AG04450 (cell line): ENCODE results near the gene ITGA11. TPM values are rescaled to one million over a fixed set of nuclear protein-coding genes. Genes with fewer than 3 reads are reported as not detected.

Experiments
- CTCF ChIA-PET: fragments of 300-600, 350-600 bp; formaldehyde crosslinking; extraction: SDS; loops from one replicate; lab custom pipeline; 2022; ENCODE audit warnings: antibody characterized with exemption, inconsistent platforms; lab: Charles Lee
- POLR2A ChIA-PET: fragments of 350-600 bp; formaldehyde crosslinking; extraction: SDS; loops from one replicate; lab custom pipeline; 2021; ENCODE audit warnings: antibody characterized with exemption, inconsistent platforms; lab: Yijun Ruan, JAX
- DNase-seq: peaks from one replicate; pipeline ENCODE4 v3.0.0-alpha.2; 2011; ENCODE audit warnings: low read depth, low spot score
- H3K27ac ChIP-seq: one replicate; pipeline ENCODE4 v1.5.1; 2012; ENCODE audit warnings: low read depth, low read length, control low read depth
- H3K27me3 ChIP-seq: one replicate; pipeline ENCODE4 v1.6.0; 2012; ENCODE audit warnings: low read length; ENCODE audit not compliant: control insufficient read depth, insufficient read depth
- H3K4me3 ChIP-seq: 2 replicates; pipeline ENCODE4 v1.5.1; 2011; ENCODE audit warnings: mild to moderate bottlenecking, low read depth, low read length, control low read depth
- H3K9me3 ChIP-seq: 2 replicates; pipeline ENCODE4 v1.5.1; 2012; ENCODE audit warnings: low read length; ENCODE audit not compliant: control insufficient read depth, insufficient read depth
- polyA plus RNA-seq: library from polyadenylated mRNA; depleted of rRNA; stranded (reverse); fragments of >200 nt; gene quantifications from 2 replicates; pipeline ENCODE4 v1.2.3, GENCODE V29; 2011
- TF ChIP-seq, protein P1 (sequence below): IDR thresholded peaks from 2 replicates; pipeline ENCODE4 v1.5.1; 2011; ENCODE audit warnings: low read depth, low read length, control low read depth, inconsistent platforms

Gene ITGA11
- polyA plus RNA-seq, 1 experiment = 24.0 TPM

DNA sequence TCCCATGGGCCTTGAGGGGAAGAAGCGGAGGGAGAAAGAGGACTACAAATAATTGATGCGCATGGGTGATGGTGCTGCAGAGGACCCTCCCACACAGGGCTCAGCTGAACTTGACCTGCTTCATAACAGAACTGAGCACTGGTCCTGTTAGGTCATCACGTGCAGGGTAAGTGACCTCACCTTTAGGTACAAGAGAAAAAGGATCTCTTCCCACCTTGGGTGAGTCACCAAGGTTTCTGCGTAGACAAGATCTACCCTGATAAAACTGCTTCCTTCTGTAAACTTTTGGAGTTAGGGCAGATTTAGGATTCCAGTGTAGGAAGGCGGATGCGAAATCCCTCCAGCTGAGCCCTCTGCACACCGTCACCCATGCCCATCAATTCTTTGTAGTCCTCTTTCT lies 87.4 kb downstream of the ITGA11 start:
- POLR2A ChIA-PET = interaction anchor here (1.3 kb wide), 1 partner anchor 8 kb away, joined by 3 read pairs; no protein-coding TSS in a partner anchor
- TF ChIP-seq, protein P1, sequence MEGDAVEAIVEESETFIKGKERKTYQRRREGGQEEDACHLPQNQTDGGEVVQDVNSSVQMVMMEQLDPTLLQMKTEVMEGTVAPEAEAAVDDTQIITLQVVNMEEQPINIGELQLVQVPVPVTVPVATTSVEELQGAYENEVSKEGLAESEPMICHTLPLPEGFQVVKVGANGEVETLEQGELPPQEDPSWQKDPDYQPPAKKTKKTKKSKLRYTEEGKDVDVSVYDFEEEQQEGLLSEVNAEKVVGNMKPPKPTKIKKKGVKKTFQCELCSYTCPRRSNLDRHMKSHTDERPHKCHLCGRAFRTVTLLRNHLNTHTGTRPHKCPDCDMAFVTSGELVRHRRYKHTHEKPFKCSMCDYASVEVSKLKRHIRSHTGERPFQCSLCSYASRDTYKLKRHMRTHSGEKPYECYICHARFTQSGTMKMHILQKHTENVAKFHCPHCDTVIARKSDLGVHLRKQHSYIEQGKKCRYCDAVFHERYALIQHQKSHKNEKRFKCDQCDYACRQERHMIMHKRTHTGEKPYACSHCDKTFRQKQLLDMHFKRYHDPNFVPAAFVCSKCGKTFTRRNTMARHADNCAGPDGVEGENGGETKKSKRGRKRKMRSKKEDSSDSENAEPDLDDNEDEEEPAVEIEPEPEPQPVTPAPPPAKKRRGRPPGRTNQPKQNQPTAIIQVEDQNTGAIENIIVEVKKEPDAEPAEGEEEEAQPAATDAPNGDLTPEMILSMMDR = no peak
- CTCF ChIA-PET = no interaction called here

DNA sequence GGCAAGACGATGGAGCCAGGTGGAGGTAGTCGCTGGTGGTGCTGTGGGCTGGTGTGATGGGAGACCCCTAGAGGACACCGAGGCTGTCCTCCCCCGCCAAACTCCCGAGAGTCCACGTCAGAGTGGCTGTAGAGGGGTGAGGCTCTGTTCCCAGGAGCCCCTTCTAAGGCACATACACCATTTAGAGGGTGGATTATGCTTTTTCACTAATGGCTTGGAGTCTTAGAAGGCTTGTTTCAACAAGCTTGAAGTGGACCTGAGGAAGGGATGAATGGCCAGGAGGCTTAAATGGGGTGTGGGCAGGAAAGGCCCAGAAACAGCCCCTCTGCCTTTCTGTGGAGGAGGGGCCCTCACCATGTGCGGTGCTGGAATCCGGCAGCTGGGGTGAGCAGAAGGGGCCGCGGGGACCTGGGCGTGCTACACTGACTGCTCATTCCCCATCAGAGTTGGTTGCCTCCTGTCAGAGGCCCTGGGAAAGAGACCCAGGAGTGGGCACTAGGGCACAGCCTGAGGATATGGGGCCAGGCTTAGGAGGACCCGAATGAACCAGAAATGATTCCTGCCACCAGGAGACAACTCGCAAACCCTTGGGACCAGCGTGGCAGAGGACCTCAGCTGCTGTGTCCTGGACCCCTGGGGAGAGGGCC lies 88.3 kb downstream of the ITGA11 start:
- no peak overlapping the region for H3K27ac ChIP-seq
- no peaks in the 10 kb centered on the region for H3K9me3 ChIP-seq
- no peak for DNase-seq
- TF ChIP-seq, protein P1 = no peak
- no peak overlapping the region for H3K4me3 ChIP-seq
- ChIA-PET CTCF (no interaction called here), POLR2A (interaction anchor here (1.3 kb wide), 1 partner anchor 9 kb away, joined by 3 read pairs; no protein-coding TSS in a partner anchor)
- no peaks in the 10 kb centered on the region for H3K27me3 ChIP-seq

More for the DNA sequence above, 87.4 kb downstream of the ITGA11 start:
- no peak overlapping the region for H3K27ac ChIP-seq
- no peaks in the 10 kb centered on the region for H3K27me3 ChIP-seq
- H3K4me3 ChIP-seq = no peak overlapping the region
- DNase-seq = no peak
- H3K9me3 ChIP-seq = no peaks in the 10 kb centered on the region

DNA sequence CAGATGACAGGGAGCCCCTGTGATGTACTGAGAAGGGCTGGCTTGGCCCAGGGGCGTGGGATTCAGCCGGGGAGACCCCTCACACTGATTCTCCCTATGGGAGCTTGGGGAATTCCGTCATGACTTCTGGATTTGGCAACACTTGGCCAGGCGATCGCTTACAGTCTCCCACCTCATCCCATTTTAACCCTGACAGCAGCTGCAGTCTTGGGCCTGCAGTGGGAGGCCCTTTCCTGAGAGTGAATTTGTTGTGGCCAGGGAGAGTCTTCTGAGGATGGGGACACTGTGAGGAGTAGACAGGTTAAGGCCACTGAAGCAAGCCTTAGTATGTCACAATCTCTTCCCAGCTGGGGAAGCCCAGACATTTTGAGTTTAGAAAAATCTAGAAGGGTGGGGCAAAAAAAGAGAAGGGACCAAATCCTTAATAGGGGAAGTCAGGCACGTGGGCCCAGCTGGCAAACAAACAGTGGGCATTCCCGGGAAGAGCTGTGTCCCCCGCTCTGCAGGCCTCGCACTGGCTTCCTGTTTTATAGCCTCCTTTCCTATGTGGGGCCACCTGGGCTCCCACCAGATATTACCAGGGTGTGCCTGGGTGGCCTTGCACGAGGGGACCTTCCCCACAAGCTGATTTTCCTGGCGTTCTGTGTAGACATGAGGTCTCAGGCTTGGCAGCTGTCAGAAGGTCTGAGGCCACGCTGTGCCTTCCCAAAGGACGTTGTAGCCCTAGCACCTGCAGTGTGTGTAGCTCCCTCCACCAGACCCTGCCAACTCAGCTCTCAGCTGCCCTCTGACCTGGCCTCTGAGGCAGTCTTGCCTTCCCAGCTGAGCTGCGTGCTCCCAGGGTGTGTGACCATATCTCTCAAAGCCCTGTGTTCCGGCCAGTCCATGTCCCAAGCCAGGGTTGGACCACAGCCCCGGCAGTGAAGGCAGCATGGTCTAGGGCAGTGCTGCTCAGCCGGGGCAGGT lies 89.9 kb downstream of the ITGA11 start:
- ChIA-PET POLR2A (no interaction called here), CTCF (no interaction called here)
- Histone ChIP-seq H3K27me3 (no peaks in the 10 kb centered on the region), H3K9me3 (no peaks in the 10 kb centered on the region), H3K4me3 (no peak overlapping the region), H3K27ac (peak overlapping the region; percentile 39)
- no peak for DNase-seq
- TF ChIP-seq, protein P1 = no peak

DNA sequence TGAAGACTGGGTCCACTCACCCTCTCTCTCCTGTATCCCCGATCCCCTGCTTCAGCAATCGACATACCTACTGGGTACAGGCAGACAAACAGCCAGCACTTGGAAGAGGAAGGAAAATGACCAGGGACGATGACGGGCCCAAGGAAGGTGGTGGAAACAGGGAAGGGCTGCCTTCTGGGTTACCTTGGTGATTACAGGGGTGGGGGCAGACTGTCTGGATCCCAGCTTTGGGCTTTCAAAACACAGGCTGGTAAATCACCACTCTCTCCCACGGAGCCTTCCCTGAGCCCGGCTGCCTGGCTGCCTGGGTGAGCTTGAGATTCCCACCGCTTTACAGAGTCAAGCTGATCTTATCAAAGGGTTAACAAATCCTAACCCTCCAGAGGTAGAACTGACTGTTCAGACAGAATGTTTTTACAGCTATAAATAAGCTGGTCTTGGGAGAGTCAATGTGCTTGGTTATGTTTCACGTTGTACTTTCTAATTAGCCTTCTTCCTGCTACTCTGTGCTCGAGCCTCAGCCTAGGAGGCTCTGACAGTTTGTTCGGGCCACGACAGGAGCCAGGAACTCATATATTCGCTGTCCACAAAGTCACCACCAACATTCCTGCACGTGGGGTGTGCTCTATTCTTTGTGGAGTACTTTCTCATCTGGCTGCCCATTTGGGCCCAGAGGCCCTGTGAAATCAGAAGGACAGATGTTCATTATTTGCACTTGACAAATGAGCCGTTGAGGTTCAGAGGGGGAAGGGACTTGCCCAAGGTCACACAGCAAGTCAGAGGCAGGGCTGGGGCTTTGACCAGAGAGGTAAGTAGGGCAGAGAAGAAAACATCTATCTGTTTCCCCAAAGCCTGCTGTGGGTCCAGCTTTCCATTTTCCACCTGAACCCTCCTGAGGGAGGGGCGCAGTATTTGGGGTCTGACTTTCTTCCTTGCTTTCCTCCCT lies 91.0 kb downstream of the ITGA11 start:
- no peak overlapping the region for H3K27ac ChIP-seq
- POLR2A ChIA-PET = no interaction called here
- H3K9me3 ChIP-seq = no peaks in the 10 kb centered on the region
- H3K4me3 ChIP-seq = no peak overlapping the region
- no peaks in the 10 kb centered on the region for H3K27me3 ChIP-seq
- DNase-seq = no peak
- CTCF ChIA-PET = interaction anchor here (1.1 kb wide), 1 partner anchor 9 kb away, joined by 4 read pairs; no protein-coding TSS in a partner anchor
- TF ChIP-seq, protein P1 = no peak
